Neutrophil (primary cell): ENCODE data around the gene TMOD1.

Experiments used
- H3K27ac ChIP-seq: fragments of 200-600 bp; sonication (generic); 2 replicates; pipeline ENCODE4 v1.5.1; 2016; ENCODE audit warnings: mild to moderate bottlenecking, moderate library complexity
- H3K27me3 ChIP-seq: fragments of 200-600 bp; sonication (generic); 2 replicates; pipeline ENCODE4 v1.6.0; 2016; ENCODE audit warnings: mild to moderate bottlenecking
- H3K36me3 ChIP-seq: fragments of 200-600 bp; sonication (generic); 2 replicates; pipeline ENCODE4 v1.5.1; 2017
- H3K4me1 ChIP-seq, 2 experiments: fragments of 200-600 bp in 1 of 2; sonication (generic) in 1 of 2; 1 replicate in 1 of 2; 2 replicates in 1 of 2; pipeline versions ENCODE4 v1.5.1 to v1.6.1; 2013 to 2016; ENCODE audit warnings: low read depth in 1 of 2, low read length in 1 of 2, mild to moderate bottlenecking in 1 of 2, moderate library complexity in 1 of 2; ENCODE audit not compliant: control insufficient read depth in 1 of 2, insufficient read depth in 1 of 2
- H3K4me3 ChIP-seq, 2 experiments: fragments of 200-600 bp in 1 of 2; sonication (generic) in 1 of 2; 1 replicate in 1 of 2; 2 replicates in 1 of 2; pipeline ENCODE4 v1.5.1; 2013 to 2016; ENCODE audit warnings: low read depth in 1 of 2, low read length in 1 of 2, mild to moderate bottlenecking in 1 of 2, moderate library complexity in 1 of 2
- H3K9me3 ChIP-seq: fragments of 200-600 bp; sonication (generic); 2 replicates; pipeline ENCODE4 v1.5.1; 2016
- TF ChIP-seq, protein P1 (sequence below): fragments of 200-600 bp; sonication (generic); IDR thresholded peaks from 2 replicates; pipeline ENCODE4 v1.5.1; 2016; ENCODE audit warnings: antibody characterized with exemption

Gene TMOD1

DNA sequence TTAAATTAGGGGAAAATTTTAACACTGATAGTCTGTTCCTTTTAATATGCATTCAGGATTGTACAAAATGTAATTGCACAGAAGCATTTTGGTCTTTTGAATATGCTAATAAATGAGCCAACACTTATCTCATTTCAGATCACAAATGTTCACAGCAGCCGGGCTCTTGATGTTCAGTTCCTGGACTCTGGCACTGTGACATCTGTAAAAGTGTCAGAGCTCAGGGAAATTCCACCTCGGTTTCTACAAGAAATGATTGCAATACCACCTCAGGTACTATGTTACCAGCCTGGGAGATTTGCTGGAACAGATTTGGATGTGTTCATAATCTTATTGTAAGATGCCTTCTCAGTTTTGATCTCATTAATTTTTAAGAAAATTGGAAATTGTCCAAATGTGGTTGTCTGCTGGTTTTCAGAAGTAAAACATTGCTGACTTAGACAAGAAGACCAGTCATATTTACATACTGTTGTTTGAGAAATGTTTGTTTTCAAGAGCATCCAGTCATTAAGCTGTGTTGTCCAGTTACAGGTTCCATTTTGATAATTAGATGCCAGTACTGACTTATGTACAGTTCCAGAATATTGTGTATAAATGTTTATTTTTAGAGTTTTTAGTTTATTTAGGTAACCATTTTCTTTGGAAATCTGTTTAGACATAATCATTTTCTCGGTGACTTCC lies 23.0 kb upstream of the TMOD1 start:
- Histone ChIP-seq H3K27me3 (no peaks in the 10 kb centered on the region), H3K4me1 (no peaks in the 10 kb centered on the region), H3K9me3 (no peaks in the 10 kb centered on the region), H3K36me3 (peaks cover 89% of the 10 kb centered on the region), H3K27ac (no peak overlapping the region), H3K4me3 (no peak overlapping the region)
- TF ChIP-seq, protein P1, sequence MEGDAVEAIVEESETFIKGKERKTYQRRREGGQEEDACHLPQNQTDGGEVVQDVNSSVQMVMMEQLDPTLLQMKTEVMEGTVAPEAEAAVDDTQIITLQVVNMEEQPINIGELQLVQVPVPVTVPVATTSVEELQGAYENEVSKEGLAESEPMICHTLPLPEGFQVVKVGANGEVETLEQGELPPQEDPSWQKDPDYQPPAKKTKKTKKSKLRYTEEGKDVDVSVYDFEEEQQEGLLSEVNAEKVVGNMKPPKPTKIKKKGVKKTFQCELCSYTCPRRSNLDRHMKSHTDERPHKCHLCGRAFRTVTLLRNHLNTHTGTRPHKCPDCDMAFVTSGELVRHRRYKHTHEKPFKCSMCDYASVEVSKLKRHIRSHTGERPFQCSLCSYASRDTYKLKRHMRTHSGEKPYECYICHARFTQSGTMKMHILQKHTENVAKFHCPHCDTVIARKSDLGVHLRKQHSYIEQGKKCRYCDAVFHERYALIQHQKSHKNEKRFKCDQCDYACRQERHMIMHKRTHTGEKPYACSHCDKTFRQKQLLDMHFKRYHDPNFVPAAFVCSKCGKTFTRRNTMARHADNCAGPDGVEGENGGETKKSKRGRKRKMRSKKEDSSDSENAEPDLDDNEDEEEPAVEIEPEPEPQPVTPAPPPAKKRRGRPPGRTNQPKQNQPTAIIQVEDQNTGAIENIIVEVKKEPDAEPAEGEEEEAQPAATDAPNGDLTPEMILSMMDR: no peak

DNA sequence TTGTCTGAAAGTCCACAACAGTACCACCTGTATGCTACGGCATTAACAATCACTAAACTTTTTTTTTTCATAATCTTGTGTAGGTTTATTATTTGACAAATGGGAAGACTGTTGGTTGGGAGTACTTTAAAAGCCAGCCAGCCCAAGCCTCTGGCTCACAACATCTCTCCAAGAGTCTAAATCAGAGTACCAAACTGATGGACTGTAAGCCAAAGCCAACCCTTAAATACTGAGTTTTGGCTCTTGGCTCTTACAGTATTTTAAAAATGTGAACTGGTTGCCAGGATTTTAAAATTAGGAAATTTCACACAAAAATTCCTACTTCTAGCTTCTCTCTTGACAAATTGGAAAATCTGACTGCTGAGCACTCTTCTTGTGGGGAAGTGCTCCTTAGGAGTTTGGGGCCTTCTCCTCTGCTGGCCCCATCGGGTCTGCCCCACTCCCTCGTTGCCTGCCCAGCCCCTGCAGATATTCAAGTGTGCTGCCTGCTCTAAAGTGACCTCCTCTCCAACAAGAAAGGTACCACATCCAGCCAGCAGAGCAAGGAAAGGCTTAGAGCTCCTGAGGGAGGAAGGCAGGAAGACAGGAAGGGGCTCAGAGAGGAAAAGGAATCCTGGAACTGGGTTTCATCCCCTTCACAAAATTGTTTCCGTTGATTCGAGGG lies 21.8 kb upstream of the TMOD1 start:
- no peaks in the 10 kb centered on the region for H3K9me3 ChIP-seq
- no peak overlapping the region for H3K4me3 ChIP-seq
- H3K27me3 ChIP-seq: no peaks in the 10 kb centered on the region
- peaks cover 88% of the 10 kb centered on the region for H3K36me3 ChIP-seq
- TF ChIP-seq, protein P1: no peak
- no peak overlapping the region for H3K27ac ChIP-seq
- H3K4me1 ChIP-seq: no peaks in the 10 kb centered on the region

DNA sequence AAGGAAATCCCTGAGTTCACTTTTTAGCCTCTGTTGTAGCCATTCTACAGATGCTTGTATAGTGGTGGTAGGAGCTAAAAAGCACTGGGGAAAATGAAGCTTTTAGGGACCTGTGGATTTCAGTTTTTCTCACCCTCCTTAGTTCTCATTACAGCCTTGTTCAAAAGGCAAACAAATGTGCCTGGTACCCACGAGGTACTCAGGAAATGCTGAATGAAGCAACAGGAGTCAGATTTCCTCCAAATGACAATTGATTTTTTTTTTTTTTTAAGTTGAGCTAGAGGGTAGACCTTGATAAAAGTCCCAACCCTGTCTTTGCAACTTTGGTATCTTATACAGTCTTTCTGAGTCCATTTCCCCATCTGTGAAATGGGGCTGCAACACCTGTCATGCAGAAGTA lies 21.3 kb upstream of the TMOD1 start:
- Histone ChIP-seq H3K27ac (no peak overlapping the region), H3K9me3 (no peaks in the 10 kb centered on the region), H3K27me3 (no peaks in the 10 kb centered on the region), H3K4me3 (no peak overlapping the region), H3K4me1 (no peaks in the 10 kb centered on the region), H3K36me3 (peaks cover 88% of the 10 kb centered on the region)
- TF ChIP-seq, protein P1: no peak

DNA sequence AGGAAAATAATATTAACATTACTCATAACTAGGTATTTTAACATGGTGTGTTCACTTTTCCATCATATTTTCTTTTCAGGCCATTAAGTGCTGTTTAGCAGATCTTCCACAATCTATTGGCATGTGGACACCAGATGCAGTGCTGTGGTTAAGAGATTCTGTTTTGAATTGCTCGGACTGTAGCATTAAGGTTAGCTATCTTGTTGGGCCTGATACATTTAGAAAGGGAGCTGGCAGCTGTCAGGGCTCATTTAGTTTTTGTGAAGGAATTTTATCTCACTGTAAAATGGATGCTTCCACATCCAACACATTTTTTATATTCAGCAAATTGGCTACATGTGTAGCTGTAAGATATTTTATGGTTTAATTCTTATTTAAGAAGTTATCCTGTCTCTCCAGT lies 20.7 kb upstream of the TMOD1 start:
- H3K27me3 ChIP-seq: no peaks in the 10 kb centered on the region

DNA sequence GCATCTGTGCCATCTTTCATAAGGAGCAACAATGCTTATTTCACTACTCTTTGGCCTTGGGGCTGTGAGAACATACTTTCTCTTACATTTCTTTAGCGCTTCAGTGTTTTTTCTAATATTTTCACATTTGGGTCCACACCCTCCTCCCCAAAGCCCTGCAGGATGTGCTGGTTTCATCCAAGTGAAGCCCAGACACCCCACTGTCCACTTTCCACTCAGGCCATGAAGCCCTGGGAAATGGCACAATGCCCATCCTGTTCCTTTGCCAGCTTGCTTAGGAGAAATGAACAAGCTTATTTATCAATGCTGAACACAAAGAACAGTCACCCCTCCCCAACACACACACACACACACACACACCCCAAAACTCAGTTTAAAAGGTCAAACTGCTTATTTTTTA lies 17.3 kb upstream of the TMOD1 start:
- no peak overlapping the region for H3K27ac ChIP-seq
- no peak overlapping the region for H3K4me3 ChIP-seq
- peaks cover 85% of the 10 kb centered on the region for H3K36me3 ChIP-seq
- no peaks in the 10 kb centered on the region for H3K4me1 ChIP-seq
- TF ChIP-seq, protein P1: no peak
- no peaks in the 10 kb centered on the region for H3K27me3 ChIP-seq
- no peaks in the 10 kb centered on the region for H3K9me3 ChIP-seq

More for the DNA sequence above, 20.7 kb upstream of the TMOD1 start:
- no peaks in the 10 kb centered on the region for H3K4me1 ChIP-seq
- H3K9me3 ChIP-seq: no peaks in the 10 kb centered on the region
- peaks cover 87% of the 10 kb centered on the region for H3K36me3 ChIP-seq
- H3K27ac ChIP-seq: no peak overlapping the region
- TF ChIP-seq, protein P1: no peak
- no peak overlapping the region for H3K4me3 ChIP-seq
